ENCODE results near the gene CDH13.

Gene CDH13

DNA sequence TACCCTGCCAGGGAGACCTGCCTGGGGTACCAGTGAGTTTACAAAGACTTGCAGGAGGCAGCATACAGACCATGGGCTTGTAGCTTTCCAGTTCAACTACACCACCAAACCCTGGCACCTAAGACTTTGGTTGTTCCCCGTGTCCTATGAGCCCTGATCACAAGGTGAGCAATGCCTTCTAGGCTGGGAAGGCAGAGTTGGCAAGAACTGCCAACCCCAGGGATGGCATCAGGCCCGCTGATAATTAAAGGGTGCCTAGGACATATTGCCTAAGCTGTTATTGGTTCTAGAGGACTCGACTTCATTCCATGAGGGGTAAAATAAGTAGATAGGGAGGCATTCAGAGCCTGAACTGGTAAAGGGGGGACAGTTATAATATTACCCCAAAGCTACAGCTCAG is 41.3 kb downstream of the CDH13 start:
- Mint-ChIP-seq H3K4me3 (no peak overlapping the region), H3K36me3 (ENCODE audit: low read depth) (no peaks in the 10 kb centered on the region), H3K4me1 (ENCODE audit: low read depth) (no peaks in the 10 kb centered on the region), H3K27me3 (ENCODE audit: low read depth) (peaks cover 37% of the 10 kb centered on the region), H3K27ac (no peak overlapping the region), H3K9me3 (no peaks in the 10 kb centered on the region)

DNA sequence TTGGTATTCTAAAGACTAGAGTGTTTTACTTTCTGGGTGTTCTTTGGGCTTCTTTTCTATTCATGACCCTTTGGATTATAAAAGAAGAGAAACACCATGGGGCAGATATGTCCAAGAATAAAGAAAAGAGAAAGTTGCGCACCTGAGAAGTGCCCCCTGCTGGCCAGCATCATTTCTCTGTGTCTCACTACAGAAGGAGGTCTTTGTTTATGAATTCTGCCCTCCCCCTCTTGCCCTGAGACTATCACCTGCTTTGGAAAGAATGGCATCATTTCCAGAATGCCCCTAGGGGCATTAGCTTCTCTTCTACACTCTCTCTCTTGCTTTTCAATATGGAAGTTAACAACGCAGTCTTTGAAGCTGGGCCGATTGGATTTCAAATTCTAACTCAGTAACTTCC is 45.0 kb downstream of the CDH13 start:
- H3K27me3 Mint-ChIP-seq (ENCODE audit: low read depth): peaks cover 30% of the 10 kb centered on the region
- H3K4me3 Mint-ChIP-seq: no peak overlapping the region
- H3K27ac Mint-ChIP-seq: no peak overlapping the region
- no peaks in the 10 kb centered on the region for H3K36me3 Mint-ChIP-seq (ENCODE audit: low read depth)
- H3K9me3 Mint-ChIP-seq: no peaks in the 10 kb centered on the region
- no peaks in the 10 kb centered on the region for H3K4me1 Mint-ChIP-seq (ENCODE audit: low read depth)

DNA sequence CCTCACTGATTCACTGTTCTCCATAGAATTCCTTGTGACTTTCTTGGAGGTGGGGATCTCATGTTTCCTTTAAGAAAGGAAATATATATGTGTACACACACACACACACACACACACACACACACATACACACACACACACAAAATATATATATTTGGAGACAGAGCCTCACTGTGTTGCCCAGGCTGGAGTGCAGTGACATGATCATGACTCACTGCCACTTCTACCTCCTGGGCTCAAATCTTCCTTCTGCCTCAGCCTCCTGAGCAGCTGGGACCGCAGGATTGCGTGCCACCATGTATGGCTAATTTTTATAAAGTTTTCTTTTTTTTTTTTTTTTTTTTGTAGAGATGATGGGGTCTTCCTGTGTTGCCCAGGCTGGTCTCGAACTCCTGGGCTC is 45.9 kb downstream of the CDH13 start:
- H3K4me1 Mint-ChIP-seq (ENCODE audit: low read depth): no peaks in the 10 kb centered on the region
- no peaks in the 10 kb centered on the region for H3K9me3 Mint-ChIP-seq
- no peak overlapping the region for H3K4me3 Mint-ChIP-seq
- peaks cover 26% of the 10 kb centered on the region for H3K27me3 Mint-ChIP-seq (ENCODE audit: low read depth)
- H3K27ac Mint-ChIP-seq: no peak overlapping the region
- H3K36me3 Mint-ChIP-seq (ENCODE audit: low read depth): no peaks in the 10 kb centered on the region

GRCh38 chr16:82675300-82675699 is 48.5 kb downstream of the CDH13 start:
- no peaks in the 10 kb centered on the region for H3K4me1 Mint-ChIP-seq (ENCODE audit: low read depth)
- peaks cover 29% of the 10 kb centered on the region for H3K27me3 Mint-ChIP-seq (ENCODE audit: low read depth)
- H3K27ac Mint-ChIP-seq: no peak overlapping the region
- H3K4me3 Mint-ChIP-seq: no peak overlapping the region
- H3K36me3 Mint-ChIP-seq (ENCODE audit: low read depth): no peaks in the 10 kb centered on the region
- H3K9me3 Mint-ChIP-seq: no peaks in the 10 kb centered on the region

DNA sequence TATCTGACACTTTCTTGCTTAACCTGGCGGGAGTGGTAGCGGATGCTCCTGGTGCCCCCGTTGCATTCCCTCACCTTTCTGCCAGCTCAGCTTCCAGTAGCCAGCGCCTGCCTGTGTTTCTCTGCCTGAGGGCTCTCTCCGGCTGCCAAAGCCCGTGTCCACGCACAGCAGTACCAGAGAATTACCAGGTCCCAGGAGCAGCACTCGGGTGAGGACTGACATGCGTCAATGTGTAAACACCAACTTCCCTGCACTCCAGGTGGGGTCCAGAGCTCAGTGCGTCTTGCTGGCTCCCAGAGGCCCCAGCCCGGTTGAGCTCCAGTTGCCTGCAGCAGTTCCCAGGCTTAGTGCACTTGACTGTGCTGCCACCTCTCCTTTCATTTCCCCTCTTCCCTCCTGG is 54.8 kb downstream of the CDH13 start:
- peaks cover 9% of the 10 kb centered on the region for H3K27me3 Mint-ChIP-seq (ENCODE audit: low read depth)
- no peak overlapping the region for H3K4me3 Mint-ChIP-seq

GRCh38 chr16:82682767-82683166 is 56.0 kb downstream of the CDH13 start:
- peaks cover 7% of the 10 kb centered on the region for H3K27me3 Mint-ChIP-seq (ENCODE audit: low read depth)
- no peaks in the 10 kb centered on the region for H3K36me3 Mint-ChIP-seq (ENCODE audit: low read depth)
- no peak overlapping the region for H3K27ac Mint-ChIP-seq
- H3K4me3 Mint-ChIP-seq: no peak overlapping the region
- no peaks in the 10 kb centered on the region for H3K4me1 Mint-ChIP-seq (ENCODE audit: low read depth)
- H3K9me3 Mint-ChIP-seq: no peaks in the 10 kb centered on the region

More for the DNA sequence above, 54.8 kb downstream of the CDH13 start:
- H3K9me3 Mint-ChIP-seq: no peaks in the 10 kb centered on the region
- H3K27ac Mint-ChIP-seq: no peak overlapping the region
- H3K36me3 Mint-ChIP-seq (ENCODE audit: low read depth): no peaks in the 10 kb centered on the region
- H3K4me1 Mint-ChIP-seq (ENCODE audit: low read depth): no peaks in the 10 kb centered on the region

DNA sequence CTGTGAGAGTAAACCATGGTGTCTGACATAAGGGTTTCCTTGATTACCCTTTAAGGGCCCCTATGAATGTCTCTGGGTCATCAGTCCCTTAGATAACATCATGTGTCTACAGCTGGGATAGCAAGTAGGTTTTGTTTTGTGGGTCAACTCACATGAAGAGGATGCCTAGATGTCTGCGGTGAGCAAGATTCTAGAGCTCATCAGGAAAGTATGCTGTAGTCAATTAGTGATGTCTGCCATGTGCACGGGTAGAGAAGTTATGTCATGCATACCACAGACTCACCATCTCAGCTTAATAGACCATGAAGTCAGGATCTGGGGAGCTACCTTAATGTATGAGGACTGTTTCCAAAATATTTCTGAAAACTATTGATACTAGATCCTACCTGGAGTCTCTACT is 57.5 kb downstream of the CDH13 start:
- no peak overlapping the region for H3K4me3 Mint-ChIP-seq
- no peaks in the 10 kb centered on the region for H3K36me3 Mint-ChIP-seq (ENCODE audit: low read depth)
- H3K9me3 Mint-ChIP-seq: no peaks in the 10 kb centered on the region

DNA sequence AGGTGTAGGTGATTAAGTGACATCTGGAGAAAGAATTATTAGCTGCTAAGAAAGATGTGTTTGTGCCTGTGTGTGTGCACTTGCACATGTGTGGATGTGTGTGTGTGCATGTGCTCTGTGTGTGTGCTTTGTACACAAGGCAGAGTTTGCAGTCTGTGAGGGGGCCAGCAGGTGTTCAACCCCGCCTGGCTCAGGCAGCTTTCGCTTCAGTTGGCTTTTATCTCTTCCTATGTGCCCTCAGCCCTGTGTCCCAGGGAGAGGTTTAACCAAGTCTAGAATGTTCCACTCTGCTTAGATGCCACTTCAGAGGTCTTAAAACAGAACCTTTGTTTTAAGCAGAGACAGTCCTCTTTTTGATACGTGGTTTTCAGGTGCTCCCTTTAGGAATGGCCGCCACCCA is 58.8 kb downstream of the CDH13 start:
- Mint-ChIP-seq H3K27me3 (ENCODE audit: low read depth) (no peaks in the 10 kb centered on the region), H3K4me1 (ENCODE audit: low read depth) (no peaks in the 10 kb centered on the region), H3K4me3 (no peak overlapping the region)

More for the DNA sequence above, 57.5 kb downstream of the CDH13 start:
- Mint-ChIP-seq H3K27ac (no peak overlapping the region), H3K4me1 (ENCODE audit: low read depth) (no peaks in the 10 kb centered on the region), H3K27me3 (ENCODE audit: low read depth) (peaks cover 5% of the 10 kb centered on the region)

DNA sequence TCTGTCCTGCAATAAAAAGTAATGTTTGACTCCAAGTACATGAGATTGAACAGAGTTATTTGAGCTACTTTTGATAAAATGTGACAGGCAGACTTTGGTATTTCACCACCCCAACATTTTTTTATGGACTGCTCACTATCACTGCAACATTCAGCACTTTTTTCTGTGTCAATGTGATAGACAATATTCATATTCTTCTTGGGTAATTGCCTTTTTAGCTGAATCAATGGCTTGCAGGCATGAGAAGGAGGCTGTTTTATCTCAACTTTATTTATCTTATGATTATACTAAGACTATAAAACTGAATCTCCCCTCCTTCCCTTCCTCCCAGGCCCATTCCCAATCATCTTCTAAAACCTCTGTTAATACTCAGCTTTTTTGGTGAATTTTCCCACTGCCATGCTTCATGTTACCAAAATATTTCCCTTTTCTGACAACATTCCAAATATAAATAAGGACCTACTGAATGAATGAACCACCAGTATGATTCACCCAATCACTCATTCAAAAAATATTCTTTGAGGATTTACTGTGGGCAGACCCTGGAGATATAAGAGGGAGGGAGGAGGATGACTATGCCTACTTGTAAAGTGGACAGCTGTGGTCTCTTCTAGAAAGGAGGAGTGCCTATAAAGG is 67.6 kb downstream of the CDH13 start:
- Mint-ChIP-seq H3K9me3 (no peaks in the 10 kb centered on the region), H3K4me3 (no peak overlapping the region), H3K36me3 (ENCODE audit: low read depth) (no peaks in the 10 kb centered on the region), H3K27ac (no peak overlapping the region), H3K4me1 (ENCODE audit: low read depth) (no peaks in the 10 kb centered on the region), H3K27me3 (ENCODE audit: low read depth) (peaks cover 16% of the 10 kb centered on the region)

More for the DNA sequence above, 58.8 kb downstream of the CDH13 start:
- H3K36me3 Mint-ChIP-seq (ENCODE audit: low read depth): no peaks in the 10 kb centered on the region
- H3K27ac Mint-ChIP-seq: no peak overlapping the region
- H3K9me3 Mint-ChIP-seq: no peaks in the 10 kb centered on the region

DNA sequence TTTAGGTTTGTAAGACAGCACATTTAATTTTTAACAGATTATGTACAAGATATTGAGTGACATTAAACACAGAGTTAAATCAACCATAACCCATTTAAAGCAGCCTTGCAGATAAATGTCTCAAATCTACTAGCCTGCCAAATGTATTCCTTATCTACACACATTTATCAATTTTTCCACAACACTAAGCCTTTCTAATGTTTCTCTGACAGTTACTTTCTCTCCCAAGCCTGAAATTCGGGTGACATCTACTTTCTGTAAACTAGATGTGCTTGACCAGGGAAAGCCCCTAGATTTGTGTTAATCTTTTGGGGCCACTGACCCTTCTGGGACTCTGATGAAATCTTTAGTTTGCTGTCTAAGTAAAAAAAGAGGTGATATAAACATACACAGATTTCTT is 69.0 kb downstream of the CDH13 start:
- Mint-ChIP-seq H3K27me3 (ENCODE audit: low read depth) (peaks cover 16% of the 10 kb centered on the region), H3K27ac (no peak overlapping the region), H3K9me3 (no peaks in the 10 kb centered on the region), H3K4me3 (no peak overlapping the region), H3K36me3 (ENCODE audit: low read depth) (no peaks in the 10 kb centered on the region), H3K4me1 (ENCODE audit: low read depth) (peaks cover 4% of the 10 kb centered on the region)

DNA sequence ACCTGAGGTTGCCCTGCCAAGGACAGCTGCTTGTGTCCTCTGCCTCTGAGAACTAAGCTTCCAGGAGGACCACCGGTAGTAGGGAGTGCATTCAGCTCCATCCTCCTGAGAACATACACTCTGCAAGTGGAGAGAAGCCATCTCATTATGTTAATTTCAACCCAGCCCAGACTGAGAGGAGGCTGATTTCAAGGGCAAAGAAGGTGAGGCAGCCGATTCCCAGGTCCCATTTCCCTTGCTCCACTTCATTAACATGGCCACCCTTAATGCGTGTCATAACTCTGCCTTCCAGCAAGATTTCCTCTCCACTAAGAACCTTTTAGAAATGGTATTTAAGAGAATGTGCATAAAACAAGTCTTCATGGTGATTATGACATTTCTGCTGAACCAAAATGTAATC is 72.5 kb downstream of the CDH13 start:
- H3K4me3 Mint-ChIP-seq: no peak overlapping the region
- no peak overlapping the region for H3K27ac Mint-ChIP-seq
- no peaks in the 10 kb centered on the region for H3K9me3 Mint-ChIP-seq
- peaks cover 21% of the 10 kb centered on the region for H3K27me3 Mint-ChIP-seq (ENCODE audit: low read depth)
- H3K36me3 Mint-ChIP-seq (ENCODE audit: low read depth): no peaks in the 10 kb centered on the region
- H3K4me1 Mint-ChIP-seq (ENCODE audit: low read depth): peaks cover 14% of the 10 kb centered on the region

DNA sequence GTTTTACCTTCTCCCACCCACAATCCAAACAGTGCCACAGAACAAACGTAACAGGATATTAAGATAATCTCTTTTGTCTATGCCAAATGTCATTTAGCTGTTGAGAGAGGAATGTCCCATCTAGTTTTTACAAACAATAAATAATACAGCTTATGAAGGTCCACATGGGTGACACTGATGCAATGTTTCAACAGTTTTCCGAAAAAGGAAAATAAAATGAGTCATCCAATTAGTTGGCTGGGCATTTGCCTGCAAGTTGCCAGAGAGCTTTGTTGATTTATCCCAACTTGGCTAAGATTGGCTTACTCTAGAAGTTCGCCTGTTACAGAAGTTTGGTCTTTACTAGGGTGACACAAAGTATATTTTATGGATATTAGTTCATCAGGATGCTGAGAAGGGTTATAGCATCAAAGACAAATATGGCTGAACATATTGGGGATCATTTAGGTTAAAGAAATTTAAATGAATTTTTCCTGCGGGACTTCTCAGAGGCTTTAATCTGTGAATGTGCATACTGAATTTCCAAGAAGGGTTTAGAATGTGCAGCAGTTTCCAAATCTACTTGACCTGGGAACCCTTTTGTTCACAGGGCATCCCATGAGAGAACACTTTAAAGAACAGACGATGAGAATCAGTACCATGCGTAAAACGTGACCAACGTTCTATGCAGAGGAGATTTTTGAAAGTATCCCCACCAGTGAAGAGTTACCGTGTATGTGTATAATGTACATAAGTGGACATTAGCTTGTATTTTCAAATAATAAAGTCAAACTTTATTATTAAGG is 73.1 kb downstream of the CDH13 start:
- H3K4me3 Mint-ChIP-seq: no peak overlapping the region
- H3K27me3 Mint-ChIP-seq (ENCODE audit: low read depth): peaks cover 16% of the 10 kb centered on the region
- no peak overlapping the region for H3K27ac Mint-ChIP-seq
- peaks cover 14% of the 10 kb centered on the region for H3K4me1 Mint-ChIP-seq (ENCODE audit: low read depth)
- no peaks in the 10 kb centered on the region for H3K9me3 Mint-ChIP-seq
- no peaks in the 10 kb centered on the region for H3K36me3 Mint-ChIP-seq (ENCODE audit: low read depth)

GRCh38 chr16:82700541-82701235 is 73.9 kb downstream of the CDH13 start:
- Mint-ChIP-seq H3K27ac (peak overlapping the region; percentile 2), H3K4me3 (peak overlapping the region; percentile 0), H3K36me3 (ENCODE audit: low read depth) (no peaks in the 10 kb centered on the region)

DNA sequence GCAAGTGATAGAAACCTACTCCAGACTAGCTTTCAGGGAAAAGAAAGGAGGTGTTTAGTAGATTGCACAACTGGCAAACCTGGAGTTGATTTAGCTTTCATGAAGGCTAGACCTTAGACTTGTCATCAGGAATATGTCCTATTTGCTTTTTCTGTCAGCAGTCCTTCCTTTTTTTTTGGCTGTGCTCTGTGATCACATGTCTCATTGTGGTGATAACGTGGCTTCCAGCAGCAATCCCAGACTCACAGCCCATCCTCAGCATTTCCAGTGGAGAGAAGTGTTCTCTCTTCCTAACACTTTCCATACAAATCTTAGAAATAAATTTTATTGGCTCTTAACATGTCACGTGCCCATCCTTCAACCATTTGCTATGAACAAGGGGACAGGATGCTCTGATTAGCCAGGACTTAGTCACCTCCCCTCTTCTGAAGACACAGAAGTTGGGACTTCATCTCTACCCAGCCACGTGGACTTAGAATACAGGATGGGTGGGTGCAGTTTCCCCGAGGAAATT is 74.7 kb downstream of the CDH13 start:
- no peaks in the 10 kb centered on the region for H3K36me3 Mint-ChIP-seq (ENCODE audit: low read depth)
- no peak overlapping the region for H3K4me3 Mint-ChIP-seq
- H3K9me3 Mint-ChIP-seq: no peaks in the 10 kb centered on the region
- H3K4me1 Mint-ChIP-seq (ENCODE audit: low read depth): peaks cover 14% of the 10 kb centered on the region
- H3K27ac Mint-ChIP-seq: no peak overlapping the region
- H3K27me3 Mint-ChIP-seq (ENCODE audit: low read depth): peaks cover 16% of the 10 kb centered on the region

More at GRCh38 chr16:82700541-82701235, 73.9 kb downstream of the CDH13 start:
- H3K9me3 Mint-ChIP-seq: no peaks in the 10 kb centered on the region
- peaks cover 14% of the 10 kb centered on the region for H3K4me1 Mint-ChIP-seq (ENCODE audit: low read depth)
- peaks cover 12% of the 10 kb centered on the region for H3K27me3 Mint-ChIP-seq (ENCODE audit: low read depth)

DNA sequence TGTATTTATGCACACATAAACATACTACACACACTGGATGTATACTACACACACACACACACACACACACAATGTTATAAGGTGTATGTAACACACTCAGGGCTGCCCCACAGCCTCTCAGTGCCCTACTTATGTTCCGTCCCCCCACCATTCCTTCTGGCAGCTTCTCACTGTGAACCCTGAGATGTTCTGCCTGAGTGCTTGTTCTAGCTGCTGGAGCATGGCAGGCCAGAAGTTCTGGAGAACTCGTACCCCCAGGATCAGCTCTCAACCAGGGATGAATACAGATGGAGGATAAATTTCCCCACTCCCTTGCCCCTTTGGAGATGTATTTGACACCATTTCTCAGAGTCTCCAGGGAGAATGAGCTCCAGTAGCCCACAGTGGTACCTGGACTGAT is 76.4 kb downstream of the CDH13 start:
- H3K9me3 Mint-ChIP-seq: no peaks in the 10 kb centered on the region
- H3K27ac Mint-ChIP-seq: no peak overlapping the region
- H3K4me3 Mint-ChIP-seq: no peak overlapping the region
- H3K27me3 Mint-ChIP-seq (ENCODE audit: low read depth): peaks cover 16% of the 10 kb centered on the region
- H3K36me3 Mint-ChIP-seq (ENCODE audit: low read depth): no peaks in the 10 kb centered on the region
- peaks cover 14% of the 10 kb centered on the region for H3K4me1 Mint-ChIP-seq (ENCODE audit: low read depth)
